Left ventricle myocardium superior (tissue), 1 donor: ENCODE results near the gene ZNF592. TPM values are rescaled to one million over a fixed set of nuclear protein-coding genes. Genes with fewer than 3 reads are reported as not detected.
A peak's percentile ranks its signal among the peaks of the same experiment; 100 is the strongest.
"Not testable (repeated sequence)": the region's sequence is repeated elsewhere in the genome, so short reads cannot be mapped to it uniquely, and the experiment has no call there.

Experiments
- ATAC-seq: fragments of 200-7000 bp; cut with Tn5 transposase; one replicate; pipeline ENCODE4 v1.9.1; 2020; ENCODE audit warnings: mild to moderate bottlenecking, moderate library complexity
- DNase-seq: peaks from one replicate; pipeline ENCODE4 v3.0.0-alpha.2; 2020
- intact Hi-C: fragments of 100-400 bp; cut with micrococcal nuclease; formaldehyde crosslinking; loops from one replicate; pipeline ENCODE4 v1.11.0; 2022
- total RNA-seq: library from RNA; stranded (reverse); fragmentation: NEBNext Ultra II Directional; extraction: Animal tissue kit (Norgen Biotek cat#: 25700); gene quantifications from one replicate; pipeline ENCODE4 v1.2.1, GENCODE V29; 2021
- donor health status: DM: no; HTN: yes; CAD: no; lungs with severe emphysema.

Gene ZNF592
- total RNA-seq, 1 donor from 2014 or later: 20.0 TPM

DNA sequence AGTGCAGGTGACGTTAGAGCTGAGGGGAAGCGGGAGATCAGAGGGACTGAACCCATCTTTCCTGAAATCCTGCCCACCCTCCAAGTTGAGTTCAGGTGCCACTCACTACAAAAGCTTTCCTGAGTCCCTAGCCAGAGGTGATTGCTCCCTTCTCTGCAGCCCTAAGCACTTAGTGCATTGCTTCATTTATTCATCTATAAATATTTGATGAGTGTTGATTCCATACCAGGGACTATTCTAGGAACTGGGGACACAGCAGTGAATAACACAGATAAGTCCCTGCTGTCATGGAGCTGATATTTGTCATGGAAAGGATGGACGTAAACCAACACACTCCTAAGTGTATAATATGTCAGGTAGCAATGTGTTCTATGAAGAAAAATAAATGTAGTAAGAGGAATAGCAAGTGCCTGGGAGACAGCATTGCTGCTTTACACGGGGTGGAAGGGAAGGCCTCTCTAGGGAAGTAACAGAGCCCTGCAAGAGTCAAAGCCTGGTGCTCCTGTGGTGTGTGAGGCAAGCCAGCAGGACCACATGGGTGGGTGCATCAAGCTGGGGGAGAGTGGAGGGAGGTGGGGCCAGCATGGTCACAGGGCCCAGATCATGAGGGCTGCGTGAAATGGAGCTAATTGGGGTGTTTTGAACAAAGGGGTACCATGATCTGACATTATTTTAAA, 87.4 kb downstream of the ZNF592 start:
- ATAC-seq (peak; percentile 55), DNase-seq (no peak)
- intact Hi-C loops: no loop called here

DNA sequence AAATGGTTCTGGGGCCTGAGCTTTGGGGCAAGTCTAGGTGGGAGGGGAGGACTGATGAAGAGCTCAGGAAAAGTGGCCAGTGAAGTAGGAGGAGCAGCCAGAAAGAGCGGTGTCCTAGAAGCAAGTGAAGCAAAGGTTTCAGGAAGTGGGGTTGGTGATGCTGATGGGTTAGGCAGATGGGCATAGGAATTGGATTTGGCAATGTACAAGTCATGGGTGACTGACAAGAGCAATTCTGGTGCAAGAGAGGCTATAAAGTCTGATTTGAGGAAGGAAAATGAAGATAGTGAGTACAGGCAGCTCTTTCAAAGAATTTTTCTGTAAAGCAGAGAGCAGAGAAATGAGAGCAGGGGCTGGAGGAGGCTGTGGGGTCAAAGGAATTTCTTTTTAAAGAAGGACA, 88.5 kb downstream of the ZNF592 start:
- intact Hi-C loops: no loop called here
- ATAC-seq (no peak), DNase-seq (no peak)

DNA sequence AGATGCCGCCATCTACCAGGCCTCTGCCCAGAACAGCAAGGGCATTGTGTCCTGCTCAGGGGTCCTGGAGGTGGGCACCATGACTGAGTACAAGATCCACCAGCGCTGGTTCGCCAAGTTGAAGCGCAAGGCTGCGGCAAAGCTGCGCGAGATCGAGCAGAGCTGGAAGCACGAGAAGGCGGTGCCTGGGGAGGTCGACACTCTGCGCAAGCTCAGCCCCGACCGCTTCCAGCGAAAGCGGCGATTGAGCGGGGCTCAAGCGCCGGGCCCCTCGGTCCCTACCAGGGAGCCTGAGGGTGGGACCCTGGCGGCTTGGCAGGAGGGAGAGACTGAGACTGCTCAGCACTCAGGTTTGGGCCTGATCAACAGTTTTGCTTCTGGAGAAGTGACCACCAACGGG, 91.3 kb downstream of the ZNF592 start:
- DNase-seq (peak; percentile 31), ATAC-seq (no peak)
- intact Hi-C loops: no loop called here

DNA sequence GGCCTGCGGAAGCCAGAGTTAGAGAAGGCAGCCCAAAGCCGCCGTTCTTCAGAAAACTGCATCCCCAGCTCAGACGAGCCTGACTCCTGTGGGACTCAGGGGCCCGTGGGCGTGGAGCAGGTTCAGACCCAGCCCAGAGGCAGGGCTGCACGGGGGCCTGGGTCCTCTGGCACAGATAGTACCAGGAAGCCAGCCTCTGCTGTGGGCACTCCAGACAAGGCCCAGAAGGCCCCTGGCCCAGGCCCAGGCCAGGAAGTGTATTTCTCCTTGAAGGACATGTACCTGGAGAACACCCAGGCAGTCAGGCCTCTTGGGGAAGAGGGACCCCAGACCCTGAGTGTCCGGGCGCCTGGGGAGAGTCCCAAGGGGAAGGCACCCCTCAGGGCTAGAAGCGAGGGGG, 91.9 kb downstream of the ZNF592 start:
- ATAC-seq (peak; percentile 1), DNase-seq (peak; percentile 39)
- intact Hi-C loops: no loop called here

DNA sequence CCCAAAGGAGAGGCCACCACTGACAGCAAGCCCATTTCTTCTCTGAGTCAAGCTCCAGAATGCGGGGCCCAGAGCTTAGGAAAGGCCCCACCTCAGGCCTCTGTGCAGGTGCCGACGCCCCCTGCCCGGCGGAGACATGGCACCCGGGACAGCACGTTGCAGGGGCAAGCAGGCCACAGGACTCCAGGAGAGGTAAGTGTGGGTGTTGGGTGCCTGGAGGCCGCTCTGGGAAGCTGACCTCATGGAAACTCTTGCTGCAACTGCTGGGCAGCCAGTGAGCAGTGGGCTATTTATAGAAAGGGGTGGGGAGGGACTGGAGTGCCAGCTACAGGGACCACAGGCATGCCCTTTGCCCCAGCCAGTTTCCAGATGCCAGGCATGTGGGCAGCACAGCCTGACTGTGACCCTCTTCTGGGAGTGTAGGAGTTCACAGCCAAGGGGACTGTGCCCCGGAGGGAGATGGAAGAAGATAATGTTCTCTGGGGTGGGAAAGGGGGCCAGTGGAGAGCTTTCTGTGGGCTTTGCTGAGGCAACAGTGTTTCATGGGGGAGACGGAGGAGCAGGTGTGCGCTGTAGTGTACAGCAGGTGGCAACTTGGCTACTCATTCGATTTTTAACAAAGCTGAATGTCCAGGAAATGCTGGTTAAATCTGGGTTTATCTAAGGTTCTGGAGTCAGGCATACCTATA, 92.5 kb downstream of the ZNF592 start:
- ATAC-seq: peak; percentile 81
- intact Hi-C loops: no loop called here
- DNase-seq: peak; percentile 82

DNA sequence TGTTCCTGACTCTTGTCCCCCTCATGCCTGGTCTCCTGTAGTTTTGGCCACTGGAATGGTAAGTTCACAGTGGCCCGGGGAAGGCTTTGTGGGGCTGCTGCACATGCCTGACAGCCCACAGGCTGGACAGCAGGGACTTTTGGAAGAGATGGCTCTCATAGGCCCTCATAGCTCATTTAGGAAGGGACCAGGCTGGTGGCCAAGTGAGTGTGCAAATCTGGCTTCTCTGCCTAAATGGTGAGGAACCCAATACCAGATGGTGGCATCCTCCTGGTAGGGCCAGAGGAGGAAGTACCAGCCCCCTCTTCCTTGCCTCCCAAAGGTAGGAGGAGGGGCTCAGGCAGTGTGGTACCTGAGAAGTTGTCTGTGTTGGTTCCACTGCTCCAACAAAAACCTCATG, 94.4 kb downstream of the ZNF592 start:
- no peak for DNase-seq
- intact Hi-C loops: no loop called here

DNA sequence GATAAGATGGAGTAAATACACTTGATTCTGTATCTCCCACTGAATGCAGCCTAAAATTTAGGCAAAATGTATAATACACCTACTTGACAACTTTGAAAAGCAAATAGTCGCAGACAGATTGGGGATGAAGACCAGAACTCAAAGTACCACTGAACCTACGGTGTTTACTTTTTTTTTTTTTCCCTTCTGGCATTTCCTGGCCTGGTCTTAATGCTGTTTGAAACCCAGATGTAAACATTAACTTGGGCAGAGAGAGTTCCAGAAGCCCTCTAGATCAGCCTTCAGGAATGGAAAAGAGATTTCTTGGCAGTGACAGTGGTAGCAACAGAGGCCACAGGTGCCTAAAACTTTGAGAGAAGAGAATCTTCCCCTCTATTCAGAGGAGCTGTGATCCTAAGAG, 96.6 kb downstream of the ZNF592 start:
- intact Hi-C loops: no loop called here
- DNase-seq (no peak), ATAC-seq (no peak)

More for the DNA sequence above, 94.4 kb downstream of the ZNF592 start:
- ATAC-seq: no peak

DNA sequence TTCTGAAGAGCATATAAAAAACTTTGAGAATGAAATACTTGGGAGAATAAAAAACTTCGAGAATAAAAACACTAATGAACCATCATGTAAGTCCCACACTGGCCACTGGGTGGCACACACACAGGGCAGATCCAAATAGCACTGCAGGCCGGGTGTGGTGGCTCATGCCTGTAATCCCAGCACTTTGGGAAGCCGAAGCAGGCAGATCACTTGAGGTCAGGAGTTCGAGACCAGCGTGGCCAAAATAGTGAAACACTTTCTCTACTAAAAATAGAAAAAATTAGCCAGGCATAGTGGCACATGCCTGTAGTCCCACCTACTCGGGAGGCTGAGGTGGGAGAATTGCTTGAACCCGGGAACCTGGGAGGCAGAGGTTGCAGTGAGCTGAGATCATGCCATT, 97.2 kb downstream of the ZNF592 start:
- intact Hi-C loops: not testable (repeated sequence)
- DNase-seq (peak; percentile 80), ATAC-seq (peak; percentile 20)

DNA sequence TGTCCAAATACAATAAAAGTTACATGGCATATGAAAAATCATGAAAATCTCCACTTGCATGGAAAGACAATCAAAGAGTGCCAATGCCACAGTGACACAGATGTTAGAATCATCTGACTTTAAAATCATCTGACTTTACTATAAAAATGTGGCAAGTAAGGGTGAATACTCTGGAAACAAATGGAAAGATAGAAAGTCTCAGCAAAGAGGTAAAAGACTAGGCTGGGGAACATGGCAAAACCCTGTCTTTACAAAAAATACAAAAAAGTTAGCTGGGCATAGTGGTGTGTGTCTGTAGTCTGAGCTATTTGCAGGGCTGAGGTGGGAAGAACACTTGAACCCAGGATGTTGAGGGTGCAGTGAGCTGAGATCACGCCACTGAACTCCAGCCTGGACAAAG, 97.9 kb downstream of the ZNF592 start:
- no peak for DNase-seq
- ATAC-seq: no peak
- intact Hi-C loops: no loop called here

DNA sequence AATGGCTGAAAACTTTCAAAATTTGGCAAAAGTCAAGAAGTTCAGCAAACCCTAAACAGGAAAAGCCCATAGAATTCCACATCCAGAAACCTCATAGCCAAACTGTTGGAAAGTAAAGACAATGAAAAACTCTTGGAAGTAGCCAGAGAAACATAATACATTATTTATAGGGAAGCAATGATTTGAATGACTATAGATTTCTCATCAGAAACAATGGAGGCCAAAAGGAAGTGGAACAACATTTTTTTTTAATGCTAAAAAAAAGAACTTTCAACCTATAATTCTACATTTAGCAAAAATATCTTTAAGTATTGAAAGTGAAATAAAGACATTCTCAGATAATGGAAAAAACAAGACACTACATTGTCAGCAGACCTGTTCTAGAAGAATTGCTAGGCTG, 99.0 kb downstream of the ZNF592 start:
- ATAC-seq: no peak
- intact Hi-C loops: no loop called here
- DNase-seq: no peak

DNA sequence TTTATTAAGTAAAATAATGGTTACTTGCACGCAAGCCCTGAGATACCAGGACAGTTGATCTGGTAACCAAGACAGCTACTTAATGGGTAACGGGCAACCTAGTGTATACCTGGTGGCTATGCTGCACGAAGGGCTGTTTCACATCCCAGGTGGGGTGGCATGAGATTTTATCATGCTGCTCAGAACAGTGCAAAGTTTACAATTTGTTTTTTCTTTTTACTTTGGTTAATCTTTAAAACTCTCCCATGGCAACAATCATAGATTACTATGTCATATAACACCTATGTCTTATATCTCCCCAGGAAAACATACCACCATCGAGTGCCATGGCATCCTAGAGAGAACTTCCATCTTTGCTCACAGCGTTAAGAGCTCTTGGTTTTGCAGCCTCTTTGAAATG, 103.8 kb downstream of the ZNF592 start:
- intact Hi-C loops: no loop called here
- DNase-seq (no peak), ATAC-seq (no peak)

DNA sequence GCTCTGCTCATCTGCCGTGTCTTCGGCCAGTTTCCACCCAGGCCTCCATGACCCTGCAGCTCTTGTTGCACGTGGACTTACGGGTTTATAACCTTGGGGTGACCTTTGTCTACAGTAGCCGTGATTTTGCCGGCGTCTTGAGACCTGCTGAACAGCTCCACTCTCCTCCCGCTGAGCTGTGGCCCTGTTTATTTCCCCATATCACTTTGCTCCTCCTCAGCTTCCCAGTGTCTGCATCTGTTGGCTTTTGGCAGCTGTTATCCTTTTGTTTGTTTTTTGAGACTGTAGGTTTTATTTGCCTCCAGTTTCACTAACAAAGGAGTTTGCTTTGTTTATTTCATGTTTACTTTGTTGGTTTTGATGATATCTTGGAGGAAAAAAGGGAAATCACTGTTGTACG, 106.7 kb downstream of the ZNF592 start:
- ATAC-seq (peak; percentile 4), DNase-seq (no peak)
- intact Hi-C loops: no loop called here

DNA sequence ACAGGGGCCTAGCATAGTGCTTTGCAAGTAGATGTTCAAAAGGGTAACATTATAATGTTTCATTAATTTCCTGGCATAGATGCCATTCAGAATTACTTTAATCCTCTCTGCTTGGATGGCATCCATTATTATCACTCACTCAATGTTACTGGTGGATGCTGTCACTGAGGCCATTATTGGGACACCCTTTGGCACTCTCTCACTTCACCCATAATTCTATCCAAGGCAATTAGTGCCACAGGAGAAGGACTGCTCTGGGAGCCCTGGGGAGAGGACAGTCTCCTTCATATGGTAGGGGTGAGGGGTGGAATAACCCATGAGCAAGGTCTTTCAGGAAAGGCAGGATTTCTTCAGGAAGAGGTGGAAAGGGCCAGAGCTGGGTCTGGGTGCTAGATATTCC, 107.4 kb downstream of the ZNF592 start:
- DNase-seq: no peak
- intact Hi-C loops: no loop called here

More for the DNA sequence above, 107.4 kb downstream of the ZNF592 start:
- peak; percentile 60 for ATAC-seq

Other genes with a start within 250 kb of the ZNF592 start
- 6.4 TPM for gene ZSCAN2, start 147.6 kb upstream of the ZNF592 start, total RNA-seq
- gene WDR73, start 94.3 kb upstream of the ZNF592 start, total RNA-seq: 10.5 TPM
- gene NMB, start 90.4 kb upstream of the ZNF592 start, total RNA-seq: 1.3 TPM
- gene SEC11A, start 32.5 kb upstream of the ZNF592 start, total RNA-seq: 94.6 TPM
- gene ALPK3, start 68.8 kb downstream of the ZNF592 start, total RNA-seq: 118 TPM
- 0.50 TPM for gene SLC28A1, start 136.1 kb downstream of the ZNF592 start, total RNA-seq
- 14.9 TPM for gene PDE8A, start 233.3 kb downstream of the ZNF592 start, total RNA-seq